HUES64 (cell line): ENCODE data around the gene LITAFD.

Experiments
- H3K27ac ChIP-seq: 2 replicates; pipeline ENCODE4 v1.7.0; 2013; ENCODE audit warnings: low read depth, low read length, inconsistent platforms
- H3K27me3 ChIP-seq: 2 replicates; pipeline ENCODE4 v1.6.1; 2013; ENCODE audit warnings: mild to moderate bottlenecking, low read length; ENCODE audit not compliant: insufficient read depth
- H3K36me3 ChIP-seq: 2 replicates; pipeline ENCODE4 v1.6.1; 2013; ENCODE audit warnings: mild to moderate bottlenecking, low read length; ENCODE audit not compliant: insufficient read depth
- H3K4me1 ChIP-seq: 2 replicates; pipeline ENCODE4 v1.6.1; 2013; ENCODE audit warnings: mild to moderate bottlenecking, low read length, moderate library complexity; ENCODE audit not compliant: insufficient read depth
- H3K4me3 ChIP-seq: 2 replicates; pipeline ENCODE4 v1.5.1; 2013; ENCODE audit warnings: mild to moderate bottlenecking, low read length, moderate library complexity
- H3K9ac ChIP-seq: 2 replicates; pipeline ENCODE4 v1.6.1; 2013; ENCODE audit warnings: mild to moderate bottlenecking, low read depth, low read length
- H3K9me3 ChIP-seq: 2 replicates; pipeline ENCODE4 v1.6.1; 2013; ENCODE audit warnings: low read depth, low read length; ENCODE audit not compliant: insufficient read depth
- WGBS: fragments of 150-250, 120-280 bp; methylation state at CpG from one replicate; pipeline ENCODE4 v1.1.7; 2013; ENCODE audit warnings: missing lambda C conversion rate; 5-methylcytosine and 5-hydroxymethylcytosine counted together

Gene LITAFD

DNA sequence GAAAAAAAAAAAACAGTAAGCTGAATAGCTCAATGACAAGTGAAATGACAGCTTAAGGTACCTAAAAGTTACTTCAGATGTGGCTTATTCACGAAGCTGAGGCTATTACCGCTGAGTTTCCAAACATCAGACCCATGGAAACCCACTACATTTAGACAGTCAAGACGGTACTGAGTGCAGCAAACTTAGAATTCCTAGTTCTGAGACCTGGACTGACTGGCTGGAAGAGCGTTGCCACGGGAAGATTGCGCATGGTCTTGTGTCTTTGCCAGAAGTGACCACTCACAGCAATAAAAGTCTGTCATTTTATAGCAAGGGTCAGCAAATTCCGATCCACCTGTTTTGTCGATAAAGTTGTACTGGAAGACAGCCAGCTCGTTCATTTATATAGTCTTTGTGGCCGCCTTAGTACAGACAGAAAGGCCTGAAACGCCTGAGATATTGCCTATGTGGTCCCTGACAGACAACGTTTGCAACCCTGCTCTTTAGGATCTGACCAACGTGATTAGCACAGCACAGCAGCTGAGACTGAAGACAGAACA lies 19.2 kb downstream of the LITAFD start:
- H3K4me1 ChIP-seq: no peaks in the 10 kb centered on the region
- H3K27ac ChIP-seq: no peak overlapping the region
- H3K9me3 ChIP-seq: no peaks in the 10 kb centered on the region
- no peak overlapping the region for H3K4me3 ChIP-seq
- H3K27me3 ChIP-seq: no peaks in the 10 kb centered on the region
- WGBS: 95% methylated on average over 13 of the region's 13 CpGs
- no peak overlapping the region for H3K9ac ChIP-seq
- peaks cover 98% of the 10 kb centered on the region for H3K36me3 ChIP-seq

- Histone ChIP-seq H3K9me3 (no peaks in the 10 kb centered on the region), H3K27me3 (no peaks in the 10 kb centered on the region), H3K4me1 (no peaks in the 10 kb centered on the region), H3K36me3 (peaks cover 98% of the 10 kb centered on the region), H3K27ac (no peak overlapping the region), H3K4me3 (no peak overlapping the region), H3K9ac (no peak overlapping the region)
- 96% methylated on average over 9 of the region's 9 CpGs for WGBS
Measured at GRCh38 chr16:8903004-8903403, 20.9 kb downstream of the LITAFD start.

DNA sequence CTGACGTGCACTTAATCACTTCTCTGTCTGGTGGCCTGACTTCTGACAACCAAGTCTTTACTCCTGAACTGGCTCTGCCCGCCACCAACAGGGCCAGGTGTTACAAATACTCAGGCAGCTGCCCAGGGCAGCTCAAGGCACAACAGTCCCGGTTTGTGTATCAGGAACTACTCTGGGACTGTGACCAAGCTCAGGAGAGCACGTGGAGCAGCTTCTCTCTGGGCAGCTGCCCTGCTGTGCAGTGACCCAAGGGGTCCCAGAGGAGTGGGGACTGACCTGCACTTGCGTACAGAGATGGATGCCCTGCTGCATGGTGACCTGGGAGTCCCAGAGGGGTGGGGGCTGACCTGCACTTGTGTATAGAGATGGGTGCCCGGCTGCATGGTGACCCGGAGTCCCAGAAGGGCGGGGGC lies 21.9 kb downstream of the LITAFD start:
- Histone ChIP-seq H3K36me3 (peaks cover 98% of the 10 kb centered on the region), H3K9ac (no peak overlapping the region), H3K27me3 (no peaks in the 10 kb centered on the region), H3K4me3 (no peak overlapping the region), H3K9me3 (no peaks in the 10 kb centered on the region), H3K4me1 (0 out of 2 replicates have a peak, but pooled peaks cover 4% of the 10 kb centered on the region), H3K27ac (no peak overlapping the region)
- 96% methylated on average over 8 of the region's 8 CpGs for WGBS

DNA sequence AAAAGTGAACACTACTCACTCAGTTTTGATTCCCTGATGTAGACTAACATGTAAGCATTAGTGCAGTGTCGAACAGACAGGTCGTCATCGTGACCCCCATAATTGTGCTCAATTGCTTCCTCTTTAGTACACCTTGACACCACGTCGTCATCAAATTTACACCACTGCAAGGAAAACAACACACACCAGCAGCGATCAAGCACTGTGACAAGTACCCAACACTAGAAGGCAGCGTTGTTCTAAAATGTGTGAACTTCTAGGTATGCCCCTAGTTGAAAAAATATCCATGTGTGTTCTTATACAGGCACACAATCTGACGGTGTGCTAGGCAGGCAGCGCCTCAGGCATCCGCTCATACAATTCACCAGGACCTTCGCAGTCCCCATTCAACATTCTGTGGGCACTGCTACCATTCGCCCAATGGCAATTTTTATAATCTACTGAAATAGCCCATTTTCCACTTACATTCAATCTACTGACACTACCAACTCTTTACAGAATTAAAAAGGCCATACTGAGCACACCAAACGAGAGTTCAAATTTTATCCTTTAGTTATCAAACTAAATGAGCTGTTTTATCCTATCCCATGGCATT lies 23.1 kb downstream of the LITAFD start:
- H3K27me3 ChIP-seq: no peaks in the 10 kb centered on the region
- H3K9me3 ChIP-seq: no peaks in the 10 kb centered on the region
- H3K4me1 ChIP-seq: 0 out of 2 replicates have a peak, but pooled peaks cover 6% of the 10 kb centered on the region
- H3K27ac ChIP-seq: no peak overlapping the region
- no peak overlapping the region for H3K4me3 ChIP-seq
- H3K36me3 ChIP-seq: peaks cover 98% of the 10 kb centered on the region
- WGBS: 94% methylated on average over 13 of the region's 13 CpGs
- H3K9ac ChIP-seq: no peak overlapping the region

DNA sequence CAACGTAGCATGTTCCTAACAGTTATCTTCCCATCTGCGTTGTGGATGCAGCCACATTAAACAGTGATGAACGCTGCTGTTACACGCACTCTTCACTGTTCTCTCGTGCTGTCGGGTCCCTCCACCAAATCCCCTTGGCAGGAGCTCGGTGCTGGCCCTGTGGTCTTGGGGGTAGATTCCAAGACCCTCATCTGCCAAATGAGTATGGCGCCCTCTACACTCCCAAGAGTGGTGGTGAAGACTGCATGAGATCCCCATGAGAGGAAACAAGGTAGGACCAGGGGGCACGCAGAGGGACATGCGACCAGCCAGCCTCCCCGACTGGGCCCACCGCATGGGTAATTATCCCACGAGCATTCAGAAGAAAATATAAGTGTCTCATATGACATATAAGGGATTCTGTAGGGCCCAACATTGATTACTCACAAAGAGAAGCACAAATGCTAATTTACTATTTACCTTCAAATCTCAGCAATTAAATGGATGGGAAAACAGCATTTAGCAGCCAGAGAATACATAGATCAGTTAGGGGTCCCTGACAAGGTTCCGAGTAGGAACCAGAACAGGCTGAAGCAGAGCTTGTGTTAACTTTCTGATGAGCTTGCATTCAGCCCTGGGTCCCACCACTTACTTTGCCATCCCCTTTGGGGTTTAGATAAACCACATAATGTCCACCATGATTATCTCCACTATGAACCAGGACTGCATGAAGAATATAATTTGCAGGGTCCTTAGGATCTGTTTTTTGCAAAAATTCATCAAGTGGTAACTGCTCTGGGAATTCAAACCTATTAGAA lies 23.8 kb downstream of the LITAFD start:
- Histone ChIP-seq H3K27ac (no peak overlapping the region), H3K4me3 (no peak overlapping the region), H3K27me3 (no peaks in the 10 kb centered on the region), H3K4me1 (peaks cover 7% of the 10 kb centered on the region; the same call in 1 of the 2 replicates), H3K36me3 (peaks cover 98% of the 10 kb centered on the region), H3K9me3 (no peaks in the 10 kb centered on the region), H3K9ac (no peak overlapping the region)
- WGBS: 85% methylated on average over 14 of the region's 14 CpGs

GRCh38 chr16:8907096-8907495 lies 24.9 kb downstream of the LITAFD start:
- 89% methylated on average over 4 of the region's 4 CpGs for WGBS
- no peak overlapping the region for H3K4me3 ChIP-seq
- peaks cover 98% of the 10 kb centered on the region for H3K36me3 ChIP-seq
- no peak overlapping the region for H3K9ac ChIP-seq
- no peaks in the 10 kb centered on the region for H3K9me3 ChIP-seq
- no peaks in the 10 kb centered on the region for H3K27me3 ChIP-seq
- H3K27ac ChIP-seq: no peak overlapping the region
- peaks cover 12% of the 10 kb centered on the region; the same call in 1 of the 2 replicates for H3K4me1 ChIP-seq

- peak overlapping the region; percentile 14; the same call in 1 of the 2 replicates for H3K27ac ChIP-seq
- no peak overlapping the region for H3K4me3 ChIP-seq
- H3K36me3 ChIP-seq: peaks cover 97% of the 10 kb centered on the region
- H3K9ac ChIP-seq: no peak overlapping the region
- H3K27me3 ChIP-seq: no peaks in the 10 kb centered on the region
- WGBS: 90% methylated on average over 8 of the region's 8 CpGs
- H3K4me1 ChIP-seq: peaks cover 12% of the 10 kb centered on the region; the same call in 1 of the 2 replicates
- H3K9me3 ChIP-seq: no peaks in the 10 kb centered on the region
Measured at GRCh38 chr16:8908810-8909468, 26.8 kb downstream of the LITAFD start.

GRCh38 chr16:8910811-8911210 lies 28.7 kb downstream of the LITAFD start:
- Histone ChIP-seq H3K4me3 (no peak overlapping the region), H3K4me1 (peaks cover 12% of the 10 kb centered on the region; the same call in 1 of the 2 replicates), H3K9ac (no peak overlapping the region), H3K27ac (no peak overlapping the region), H3K9me3 (no peaks in the 10 kb centered on the region), H3K36me3 (peaks cover 99% of the 10 kb centered on the region), H3K27me3 (no peaks in the 10 kb centered on the region)
- 95% methylated on average over 1 of the region's 1 CpG for WGBS

- Histone ChIP-seq H3K4me3 (no peak overlapping the region), H3K27me3 (no peaks in the 10 kb centered on the region), H3K9me3 (no peaks in the 10 kb centered on the region), H3K4me1 (peaks cover 12% of the 10 kb centered on the region; the same call in 1 of the 2 replicates), H3K36me3 (peaks cover 97% of the 10 kb centered on the region), H3K9ac (no peak overlapping the region), H3K27ac (no peak overlapping the region)
- 96% methylated on average over 4 of the region's 4 CpGs for WGBS
Measured at GRCh38 chr16:8912793-8913192, 30.6 kb downstream of the LITAFD start.

GRCh38 chr16:8914098-8914497 lies 31.9 kb downstream of the LITAFD start:
- 95% methylated on average over 3 of the region's 3 CpGs for WGBS
- no peaks in the 10 kb centered on the region for H3K27me3 ChIP-seq

More at GRCh38 chr16:8914098-8914497, 31.9 kb downstream of the LITAFD start:
- peaks cover 97% of the 10 kb centered on the region for H3K36me3 ChIP-seq
- H3K4me1 ChIP-seq: peaks cover 8% of the 10 kb centered on the region; the same call in 1 of the 2 replicates
- no peak overlapping the region for H3K9ac ChIP-seq
- no peak overlapping the region for H3K4me3 ChIP-seq
- no peaks in the 10 kb centered on the region for H3K9me3 ChIP-seq
- no peak overlapping the region for H3K27ac ChIP-seq
